NCI-H1048 (cell line): ENCODE data around the gene TRIP12.
"Not testable (repeated sequence)": the region's sequence is repeated elsewhere in the genome, so short reads cannot be mapped to it uniquely, and the experiment has no call there.

Experiments
- DNase-seq: peaks from one replicate; lab custom pipeline; 2025; lab: John Stamatoyannopoulos, UW

TRIP12 gene

DNA sequence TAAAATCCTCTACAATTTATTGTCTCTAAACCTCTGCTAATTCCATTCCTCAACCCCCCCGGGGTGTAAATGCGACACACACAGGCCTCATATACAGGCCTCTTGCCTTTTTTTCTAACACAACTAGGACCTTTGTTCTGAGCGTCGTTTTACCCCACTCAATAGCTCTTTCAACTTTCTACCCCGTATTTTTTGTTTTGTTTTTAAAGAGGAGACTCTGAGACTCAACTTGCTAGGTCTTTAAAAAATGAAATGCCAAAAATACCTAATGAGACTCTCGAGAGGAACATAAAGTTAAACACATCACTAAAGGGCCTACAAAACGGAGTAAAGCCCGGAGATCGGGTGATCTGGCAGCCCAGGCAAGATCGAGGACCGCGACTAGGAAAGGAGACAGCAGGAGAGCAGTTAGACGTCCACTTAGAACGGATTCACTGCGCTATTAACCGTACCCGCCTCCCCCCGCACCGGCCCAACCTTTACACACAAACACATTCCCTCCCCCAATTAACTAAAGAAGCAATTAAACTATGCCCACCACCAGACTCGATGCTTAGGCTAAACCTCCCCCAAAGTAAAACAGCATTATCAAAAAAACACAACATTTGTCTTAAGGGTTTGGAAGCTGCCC lies 1.7 kb downstream of the TRIP12 start:
- DNase-seq: no peak

DNA sequence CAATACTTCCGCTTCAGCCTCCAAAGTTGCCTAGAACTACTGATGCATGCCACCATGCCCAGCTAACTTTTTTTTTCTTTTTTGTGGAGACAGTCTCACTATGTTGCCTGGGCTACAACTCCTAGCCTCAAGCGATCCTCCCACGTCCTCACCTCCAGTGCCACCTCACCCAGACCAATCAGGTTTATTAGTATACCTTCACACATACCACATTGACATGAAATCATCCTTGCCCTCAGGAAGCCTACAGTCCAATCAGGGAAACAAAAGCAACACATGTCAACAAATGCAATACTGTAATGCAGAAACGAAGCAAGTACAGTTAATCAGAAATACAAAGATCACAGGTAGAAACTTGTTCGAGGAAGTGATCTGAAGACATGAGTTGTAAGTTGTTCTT lies 4.0 kb downstream of the TRIP12 start:
- no peak for DNase-seq

DNA sequence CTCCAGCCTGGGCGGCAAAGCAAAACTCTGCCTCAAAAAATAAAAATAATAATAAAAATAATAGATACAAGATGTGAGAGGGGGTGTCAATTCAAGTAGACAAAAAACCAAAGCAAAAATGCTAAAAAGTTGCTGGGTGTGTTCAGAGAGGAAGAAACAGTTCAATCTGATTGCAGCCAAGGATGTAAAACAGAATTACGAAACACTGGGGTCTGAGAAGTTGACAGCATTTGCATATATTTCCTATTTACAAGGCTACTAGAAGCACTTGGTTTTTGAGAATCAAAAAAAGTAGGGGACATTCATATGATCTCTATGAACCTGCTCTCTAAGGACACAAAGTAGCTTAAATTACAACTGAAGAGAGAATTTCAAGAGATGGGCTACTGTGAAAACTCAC lies 7.6 kb downstream of the TRIP12 start:
- DNase-seq: no peak

DNA sequence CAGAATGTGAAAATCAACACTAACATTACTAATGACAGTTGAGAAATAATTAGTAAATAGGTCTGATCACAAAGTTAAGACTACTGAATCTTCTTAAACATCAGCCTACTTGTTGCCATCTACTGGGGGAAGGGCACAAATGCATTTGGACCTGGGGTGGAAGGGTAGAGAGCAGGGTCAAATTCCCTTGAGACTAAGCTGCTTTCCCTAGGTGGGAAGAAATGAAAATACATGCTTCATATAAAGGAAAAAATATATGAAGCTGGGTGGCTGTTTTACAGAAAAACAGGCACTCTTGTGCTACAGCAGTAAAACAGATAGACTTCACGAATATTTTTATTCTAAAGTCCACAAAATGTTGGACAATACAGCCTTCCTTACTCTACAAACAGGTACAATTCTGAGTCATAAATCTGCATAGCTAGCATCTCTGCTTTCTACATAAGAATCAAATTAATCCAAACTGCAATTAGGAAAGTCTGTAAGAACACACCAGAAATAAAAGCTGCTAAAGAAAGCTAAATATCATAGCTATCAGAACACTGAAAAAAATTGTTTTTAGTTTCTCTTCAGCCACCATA lies 10.9 kb downstream of the TRIP12 start:
- DNase-seq: no peak

DNA sequence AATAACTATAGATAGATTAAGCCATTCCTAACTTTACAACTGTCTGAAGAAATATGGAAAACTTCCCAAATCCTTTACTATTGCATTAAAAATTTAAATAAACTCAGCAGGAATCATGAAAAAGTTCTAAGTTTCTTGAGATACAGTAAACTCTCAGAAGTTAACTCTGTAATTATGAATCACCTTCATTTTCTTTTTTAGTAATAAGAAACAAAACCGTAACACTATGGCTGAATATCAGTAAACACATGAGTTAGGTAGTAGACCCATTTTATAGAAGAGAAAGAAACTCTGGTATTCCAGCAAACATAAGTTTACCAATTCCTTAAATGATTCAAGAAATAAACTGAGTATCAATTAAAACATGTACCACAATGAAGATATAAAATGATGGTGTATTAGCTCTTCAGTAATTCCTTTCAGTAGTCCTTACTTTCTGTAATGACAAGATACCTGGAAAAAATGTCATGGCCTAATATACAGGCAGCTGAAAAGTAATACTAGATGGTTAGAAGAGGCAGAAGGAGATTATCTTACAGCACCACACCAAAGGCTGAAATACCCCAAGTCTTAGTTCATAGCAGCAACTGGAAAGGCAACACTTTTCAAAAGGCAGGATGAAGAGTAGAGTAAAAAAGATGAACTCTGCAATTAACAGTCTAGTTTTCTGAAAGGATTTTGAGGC lies 11.5 kb downstream of the TRIP12 start:
- no peak for DNase-seq

DNA sequence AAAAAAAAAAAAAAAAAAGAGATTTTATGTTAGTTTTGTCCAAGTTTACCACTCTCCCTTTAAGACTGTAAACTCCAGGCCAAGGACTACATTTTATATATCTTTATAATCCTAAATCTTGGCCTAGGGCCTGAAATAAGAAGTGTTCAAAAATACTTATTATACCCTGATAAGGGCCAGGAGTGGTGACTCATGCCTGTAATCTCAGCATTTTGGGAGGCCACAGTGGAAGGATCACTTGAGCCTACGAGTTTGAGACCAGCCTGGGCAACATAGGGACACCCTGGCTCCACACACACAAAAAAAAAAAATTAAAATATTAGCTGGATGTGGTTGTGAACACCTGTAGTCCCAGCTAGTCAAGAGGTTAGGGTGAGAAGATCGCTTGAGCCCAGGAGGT lies 12.7 kb downstream of the TRIP12 start:
- DNase-seq: no peak

DNA sequence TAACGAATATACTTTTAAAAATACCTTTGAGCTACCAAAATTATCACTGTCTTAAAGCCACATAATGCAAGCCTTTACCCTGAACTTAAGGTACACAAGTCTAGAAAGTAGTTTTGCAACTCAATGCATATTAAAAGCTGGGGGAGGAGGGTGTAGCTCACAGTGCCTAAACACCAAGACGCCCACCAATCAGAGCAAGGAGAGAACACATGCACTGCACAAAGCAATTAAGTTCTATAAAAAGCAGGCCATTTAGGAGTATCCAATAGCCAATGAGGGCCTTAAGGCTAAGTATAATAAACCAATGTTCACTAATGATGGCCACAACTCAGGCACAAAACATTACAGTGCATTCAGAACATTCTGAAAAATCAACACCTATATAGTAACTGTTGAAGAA lies 16.2 kb downstream of the TRIP12 start:
- no peak for DNase-seq

DNA sequence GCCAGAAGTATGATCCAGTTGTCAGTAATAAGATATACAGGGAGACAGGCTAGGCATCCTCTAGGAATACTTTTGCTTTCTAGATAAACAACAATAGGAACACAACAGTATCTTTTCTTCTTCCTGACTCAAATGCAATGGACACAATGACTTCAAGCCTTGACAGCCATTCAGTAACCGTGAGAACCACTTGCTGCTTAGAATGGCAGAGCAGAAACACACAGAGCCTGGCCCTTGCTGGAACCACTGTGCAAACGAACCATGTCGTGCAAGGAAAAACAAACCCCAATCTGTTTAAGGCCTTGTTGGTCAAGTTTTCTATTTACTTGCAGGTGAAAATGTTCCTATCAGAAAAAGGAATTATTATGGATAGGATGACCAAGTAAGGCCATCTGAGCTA lies 18.8 kb downstream of the TRIP12 start:
- no peak for DNase-seq

DNA sequence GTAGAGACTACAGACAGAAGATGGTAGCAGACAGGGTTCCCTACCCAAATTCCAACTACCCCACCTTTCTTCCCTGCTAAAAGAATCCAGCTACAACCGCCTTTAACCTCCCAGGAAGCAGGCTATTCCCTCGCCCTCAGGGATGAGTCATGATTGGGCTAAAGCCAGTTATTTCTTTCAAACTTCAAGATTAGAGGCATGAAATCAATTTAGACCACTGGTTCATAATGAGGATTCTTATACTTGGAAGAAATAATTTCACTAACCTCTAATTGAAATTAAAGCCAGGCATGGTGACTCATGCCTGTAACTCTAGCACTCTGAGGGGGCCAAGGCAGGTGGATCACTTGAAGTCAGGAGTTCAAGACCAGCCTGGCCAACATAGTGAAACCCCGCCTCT lies 20.0 kb downstream of the TRIP12 start:
- DNase-seq: no peak

DNA sequence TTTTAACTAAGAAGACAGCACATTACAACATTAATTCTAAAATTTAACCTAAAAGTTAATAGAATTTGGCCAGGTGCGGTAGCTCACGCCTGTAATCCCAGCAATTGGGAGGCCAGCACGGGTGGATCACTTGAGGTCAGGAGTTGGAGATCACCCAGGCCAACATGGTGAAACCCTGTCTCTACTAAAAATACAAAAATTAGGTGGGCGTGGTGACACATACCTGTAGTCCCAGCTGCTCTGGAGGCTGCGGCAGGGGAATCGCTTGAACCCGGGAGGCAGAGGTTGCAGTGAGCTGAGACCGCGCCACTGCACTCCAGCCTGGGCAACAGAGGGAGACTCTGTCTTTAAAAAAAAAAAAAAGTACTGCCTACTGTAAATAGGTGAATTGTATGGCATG lies 21.3 kb downstream of the TRIP12 start:
- not testable (repeated sequence) for DNase-seq

DNA sequence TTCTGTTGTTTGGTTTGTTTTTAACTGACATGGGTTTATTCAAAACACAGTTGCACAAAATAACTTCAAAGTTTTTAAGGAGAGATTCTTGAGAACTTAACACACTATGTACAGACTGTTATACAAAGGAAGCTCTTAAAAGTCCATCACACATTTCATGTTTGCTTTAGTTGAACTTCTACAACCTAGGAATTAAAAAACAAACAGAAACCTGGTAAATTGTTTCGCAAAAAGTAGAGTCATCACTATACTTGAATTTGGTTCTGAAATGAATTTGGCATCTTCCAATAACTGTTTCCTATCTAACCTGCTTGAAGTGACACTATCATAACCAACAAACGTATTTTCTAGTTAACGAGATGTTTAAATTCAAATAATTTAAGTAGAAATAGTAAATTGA lies 21.8 kb downstream of the TRIP12 start:
- no peak for DNase-seq

DNA sequence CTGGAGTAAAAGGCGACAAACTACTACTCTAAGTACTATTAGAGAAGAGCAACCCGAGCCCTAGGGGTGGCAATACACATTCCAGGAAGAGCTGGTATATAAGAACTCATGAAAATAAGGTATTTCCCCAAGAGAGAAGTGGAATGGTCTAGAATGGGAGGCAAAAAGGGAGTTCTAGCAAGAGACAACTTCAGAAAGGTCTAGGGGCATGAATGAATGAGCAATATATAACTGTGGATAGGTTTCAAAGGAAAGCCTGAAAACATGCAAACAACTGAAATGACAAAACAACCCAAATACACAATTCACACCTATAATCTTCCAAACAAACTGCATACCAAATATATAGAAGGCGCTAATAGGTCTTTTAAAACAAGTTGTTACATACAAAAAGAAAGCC lies 22.2 kb downstream of the TRIP12 start:
- DNase-seq: no peak

DNA sequence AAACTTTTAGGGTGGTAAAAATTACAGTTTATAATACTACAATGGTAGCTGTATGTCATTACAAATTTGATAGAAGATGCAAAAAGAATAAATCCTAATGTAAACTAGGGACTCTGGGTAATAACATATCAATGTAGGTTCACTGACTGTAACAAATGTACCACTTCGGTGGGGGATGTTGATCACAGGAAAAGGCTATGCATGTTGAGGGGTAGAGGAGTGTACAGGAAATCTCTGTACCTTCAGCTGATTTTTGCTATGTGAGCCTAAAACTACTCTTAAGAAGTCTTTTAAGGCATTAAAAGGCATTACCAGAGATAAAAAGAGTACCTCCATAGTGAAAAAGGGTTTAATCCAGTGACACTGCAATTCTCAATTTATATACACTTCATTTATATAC lies 25.0 kb downstream of the TRIP12 start:
- no peak for DNase-seq

DNA sequence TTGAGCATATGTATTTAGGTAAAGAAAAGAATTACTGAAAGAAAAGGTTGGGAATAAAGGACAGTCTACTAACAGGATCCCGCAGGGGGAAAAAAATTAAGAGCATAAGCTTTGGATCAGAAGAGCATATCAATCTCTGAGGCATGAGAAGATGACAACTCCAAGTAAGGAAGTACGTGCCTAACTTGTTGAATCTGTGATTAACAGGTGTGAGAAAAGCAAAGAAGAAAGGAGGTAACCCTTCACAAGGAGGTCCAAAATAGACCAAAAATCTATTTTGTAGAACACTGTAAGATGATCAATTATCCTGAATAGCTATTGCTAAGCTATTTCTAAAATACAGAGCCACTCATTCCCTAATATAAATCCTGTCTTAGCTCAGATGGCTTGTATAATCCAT lies 32.8 kb downstream of the TRIP12 start:
- DNase-seq: no peak

DNA sequence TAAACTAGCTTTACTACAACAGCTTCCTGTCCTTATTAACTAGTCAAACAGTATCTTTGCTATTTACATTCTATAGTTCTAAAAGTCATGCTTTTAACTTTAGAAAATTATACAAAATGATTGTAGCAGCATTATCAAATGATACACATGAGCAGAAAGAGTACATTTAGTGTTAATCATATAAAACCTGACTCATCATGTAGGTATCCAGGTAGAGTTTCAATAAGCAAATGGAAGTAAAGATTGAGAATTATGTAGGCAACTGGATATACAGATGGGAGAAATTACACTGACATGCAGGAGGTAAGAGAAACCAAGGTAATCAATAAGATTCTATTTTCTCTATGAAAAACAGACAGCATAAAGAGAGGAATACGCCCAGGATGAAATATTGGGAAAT lies 33.8 kb downstream of the TRIP12 start:
- no peak for DNase-seq

DNA sequence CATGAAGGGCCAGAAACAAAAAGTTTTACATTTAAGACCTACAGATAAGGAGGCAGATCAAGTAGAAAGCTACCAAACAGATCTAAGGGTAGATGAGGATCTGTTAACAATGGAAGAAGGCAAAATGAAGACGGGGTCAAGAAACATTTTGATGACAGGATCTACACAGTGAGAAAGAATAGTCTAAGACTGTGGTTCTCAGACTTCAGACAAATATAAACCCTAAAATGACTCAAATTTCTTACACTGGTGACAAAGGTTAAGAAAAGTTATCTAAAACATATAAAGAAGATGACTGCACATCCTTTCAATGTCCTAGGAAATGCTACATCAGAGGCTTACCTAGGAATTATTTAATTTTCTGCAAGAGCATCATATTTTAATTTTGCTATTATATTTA lies 34.4 kb downstream of the TRIP12 start:
- no peak for DNase-seq

DNA sequence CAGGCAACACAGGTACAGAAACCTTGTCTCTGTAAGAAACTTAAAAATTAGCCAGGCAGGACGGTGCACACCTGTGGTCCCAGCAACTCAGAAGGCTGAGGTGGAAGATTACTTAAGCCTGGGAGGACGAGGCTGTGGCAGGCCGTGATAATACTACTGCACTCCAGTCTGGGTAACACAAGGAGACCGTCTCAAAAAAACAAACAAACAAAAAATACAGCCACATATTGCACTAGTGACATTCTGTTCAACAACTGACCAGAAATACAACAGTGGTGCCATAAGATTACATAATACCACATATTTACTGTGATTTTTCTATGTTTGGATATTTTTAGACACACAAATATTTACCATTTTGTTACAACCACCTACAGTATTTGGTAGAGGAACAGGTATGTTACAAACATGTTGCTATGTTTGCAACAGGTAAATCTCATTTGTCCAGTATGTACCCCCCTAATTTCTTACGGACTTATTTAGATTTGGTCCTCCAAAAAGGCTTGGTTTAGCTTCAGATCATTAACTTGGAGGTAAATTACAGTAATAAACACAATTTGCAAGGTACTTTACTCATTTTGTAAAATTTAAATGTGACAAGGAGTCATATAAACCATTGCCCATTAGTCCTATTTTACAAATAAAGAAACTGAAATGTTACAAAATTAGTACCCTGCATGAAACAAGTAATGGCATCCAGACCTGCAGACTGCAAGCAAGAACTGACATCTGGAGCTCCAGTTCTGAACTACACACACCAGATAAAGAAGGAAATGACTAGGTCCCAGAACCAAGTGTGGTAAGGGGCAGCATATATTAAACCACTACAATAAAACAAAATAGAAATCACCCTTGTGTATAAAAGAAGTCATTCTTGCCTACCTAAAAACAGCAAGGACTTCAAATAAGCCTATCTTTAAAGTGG lies 36.8 kb downstream of the TRIP12 start:
- no peak for DNase-seq

DNA sequence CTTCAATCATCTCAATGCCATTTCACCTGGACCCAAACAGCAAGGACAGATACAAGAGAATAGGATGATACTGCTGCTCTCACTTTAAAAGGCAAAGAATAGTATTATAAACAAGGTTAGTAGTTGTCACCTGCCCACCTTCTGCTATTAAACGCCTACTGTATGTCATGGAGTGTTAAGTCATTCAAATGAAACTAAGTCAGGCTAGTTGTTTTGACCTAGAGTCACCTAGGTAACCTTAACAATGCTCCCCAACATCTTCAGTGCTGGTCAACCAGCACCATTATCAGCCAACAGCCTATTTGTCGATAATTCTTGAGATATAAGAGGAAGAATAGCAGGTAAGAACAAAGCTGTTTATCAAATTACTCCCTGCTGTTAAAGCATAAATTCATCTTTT lies 39.2 kb downstream of the TRIP12 start:
- no peak for DNase-seq

DNA sequence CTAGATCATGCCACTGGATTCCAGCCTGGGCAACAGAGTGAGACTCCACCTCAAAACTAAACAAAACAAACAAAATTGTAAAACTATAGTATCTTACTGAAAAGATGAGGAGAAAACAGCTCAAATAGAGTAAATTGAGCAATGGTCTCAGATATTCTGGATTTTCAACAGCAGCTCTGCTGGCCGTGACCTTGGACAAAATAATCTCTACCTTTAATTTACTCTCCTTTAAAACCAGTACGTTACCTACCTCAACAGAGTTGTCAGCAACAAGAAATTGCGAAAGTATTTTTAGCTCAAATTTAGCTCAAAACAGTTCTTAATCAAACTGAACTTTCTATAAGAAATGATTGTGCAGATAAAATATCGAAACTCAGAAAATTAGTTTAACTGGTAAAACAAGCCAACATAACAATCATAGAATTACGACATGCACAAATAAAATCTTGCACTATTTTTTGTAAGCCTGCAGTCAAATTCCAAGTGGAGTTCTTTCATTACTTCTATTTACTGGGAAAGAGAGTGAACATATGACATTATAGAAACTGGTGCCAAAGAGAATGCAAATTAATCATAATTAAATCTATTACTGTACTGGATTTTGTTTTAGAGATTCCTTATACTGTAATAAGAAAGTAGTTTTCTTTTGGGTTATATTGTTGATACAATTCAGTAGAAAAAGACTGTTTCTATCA lies 40.8 kb downstream of the TRIP12 start:
- no peak for DNase-seq

DNA sequence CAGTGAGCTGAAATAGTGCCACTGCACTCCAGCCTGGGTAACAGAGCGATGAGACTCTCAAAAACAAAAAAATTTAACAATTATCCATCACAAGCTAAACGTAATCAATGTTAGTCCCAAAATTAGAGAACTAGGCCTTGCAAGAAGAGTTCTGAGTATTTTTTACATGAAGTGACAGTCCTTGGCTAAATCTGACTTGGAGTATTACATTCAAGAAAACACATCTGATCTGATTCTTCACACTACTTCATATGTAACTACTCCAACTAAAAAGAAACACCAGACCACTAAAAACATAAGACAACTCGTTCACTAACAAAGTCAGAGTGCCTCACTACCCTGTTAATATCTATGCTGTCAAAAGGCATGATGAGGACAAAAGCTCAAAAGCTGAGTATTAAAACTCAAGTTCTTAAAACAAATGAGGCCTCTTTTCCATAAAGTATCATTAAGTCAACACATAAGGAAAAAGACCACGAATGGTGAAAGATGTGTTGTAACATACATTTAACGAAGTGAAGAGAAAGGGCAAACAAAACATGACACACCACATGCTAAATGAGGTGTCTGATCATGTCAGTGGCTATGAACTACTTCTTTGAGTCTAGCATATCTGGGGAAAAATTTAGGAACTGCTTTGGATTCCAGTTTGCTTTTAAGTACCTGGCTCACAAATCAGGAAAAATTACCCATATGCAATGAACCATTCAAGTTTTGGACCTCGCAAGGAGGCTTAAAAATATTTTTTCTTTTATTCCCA lies 42.4 kb downstream of the TRIP12 start:
- no peak for DNase-seq

DNA sequence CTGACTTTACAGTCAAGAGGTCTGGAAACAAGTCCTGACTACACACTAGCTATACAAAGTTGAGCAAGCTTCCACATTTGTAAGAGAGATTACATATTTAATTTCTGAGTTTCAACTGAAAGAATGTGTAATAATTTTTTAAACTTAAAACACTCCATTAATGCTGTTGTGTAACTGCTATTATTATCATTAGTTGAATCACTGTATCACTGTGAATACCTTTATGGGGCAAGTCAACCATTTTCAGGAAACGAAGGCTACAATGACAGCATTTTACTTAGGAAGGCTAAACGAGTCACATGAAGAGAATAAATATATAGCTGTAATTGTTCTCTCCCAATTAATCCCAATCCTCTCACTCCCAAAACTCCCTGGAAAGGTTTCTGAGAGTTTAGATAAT lies 46.3 kb downstream of the TRIP12 start:
- no peak for DNase-seq
